ENCODE measurements around the gene ZNF570.

ZNF570 gene

DNA sequence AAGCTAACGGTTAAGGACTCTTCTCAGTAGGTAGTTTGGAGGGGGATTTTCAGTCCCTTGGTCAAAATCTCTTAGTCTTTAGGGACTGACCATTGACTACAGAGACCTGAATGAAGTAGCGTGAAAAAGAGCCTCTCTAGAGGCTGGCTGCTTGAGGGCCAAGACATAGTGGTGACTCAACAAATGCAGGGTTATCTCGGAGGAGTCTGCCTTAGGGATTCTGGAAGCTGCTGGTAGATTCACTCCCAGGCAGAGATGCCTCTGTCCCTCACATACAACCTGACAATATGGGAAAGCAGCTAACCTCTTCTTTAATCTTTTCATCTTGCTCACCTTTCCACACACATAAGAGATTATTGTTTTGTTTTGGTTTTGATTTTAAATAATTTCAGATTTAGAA, 42.7 kb downstream of the ZNF570 start:
- DNase-seq (ENCODE audit: low spot score), result no peak

DNA sequence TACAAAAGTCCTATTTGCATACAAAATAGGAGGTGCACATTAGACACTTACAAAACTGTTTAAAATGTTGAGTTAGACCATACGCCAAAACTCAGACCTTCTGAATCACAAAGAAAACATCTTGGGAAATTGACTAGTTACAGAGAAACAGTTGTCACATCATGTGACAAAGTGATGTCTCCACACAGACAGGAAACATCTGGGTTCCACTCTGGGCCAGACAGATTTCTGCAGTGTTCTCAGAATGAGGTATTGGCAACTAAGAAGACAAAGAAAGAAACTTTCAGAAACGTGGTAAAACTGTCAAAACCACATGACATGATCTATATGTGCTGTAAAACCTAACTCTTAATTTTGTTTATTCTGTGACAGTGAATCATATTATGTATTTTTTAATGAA, 44.2 kb downstream of the ZNF570 start:
- DNase-seq (ENCODE audit: low spot score), result no peak
- TF ChIP-seq CTCF (IDR thresholded peaks at IDR 0.05; ENCODE audit: extremely low read depth, missing control alignments), result no peak

More for the DNA sequence above, 42.7 kb downstream of the ZNF570 start:
- TF ChIP-seq CTCF (IDR thresholded peaks at IDR 0.05; ENCODE audit: extremely low read depth, missing control alignments), result no peak

DNA sequence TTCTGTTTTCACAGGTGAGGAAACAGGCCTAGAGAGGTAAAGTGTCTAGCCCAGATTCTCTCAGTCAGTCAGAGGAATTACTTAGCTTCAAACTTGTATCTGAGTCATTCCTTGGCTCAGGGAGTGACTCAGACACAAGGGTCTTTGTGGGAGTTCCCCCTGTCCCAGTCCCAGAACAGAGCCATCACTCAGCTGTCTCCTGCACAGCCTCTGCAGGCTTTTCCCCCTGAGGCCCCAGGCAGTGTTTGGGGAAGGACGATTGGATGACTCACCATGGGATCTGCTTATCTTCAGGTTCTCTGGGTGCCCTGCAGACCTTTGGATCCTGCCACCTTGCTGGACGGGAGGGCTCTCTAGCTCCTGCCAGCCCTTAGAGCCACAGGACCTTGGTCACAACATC, 50.7 kb downstream of the ZNF570 start:
- no peak for TF ChIP-seq CTCF (IDR thresholded peaks at IDR 0.05; ENCODE audit: extremely low read depth, missing control alignments)
- DNase-seq (ENCODE audit: low spot score), result no peak

GRCh38 chr19:37537391-37537947, 68.3 kb downstream of the ZNF570 start:
- DNase-seq (ENCODE audit: low spot score), result no peak
- no peak for TF ChIP-seq CTCF (IDR thresholded peaks at IDR 0.05; ENCODE audit: extremely low read depth, missing control alignments)
